GM21381 (cell line): ENCODE data around the gene INSM1.

Experiments used
- ATAC-seq: cut with Tn5 transposase; IDR thresholded peaks from one replicate; pipeline ENCODE4 v1.9.1; 2021; ENCODE audit warnings: mild to moderate bottlenecking, moderate library complexity; ENCODE audit not compliant: unreplicated experiment

Gene INSM1

DNA sequence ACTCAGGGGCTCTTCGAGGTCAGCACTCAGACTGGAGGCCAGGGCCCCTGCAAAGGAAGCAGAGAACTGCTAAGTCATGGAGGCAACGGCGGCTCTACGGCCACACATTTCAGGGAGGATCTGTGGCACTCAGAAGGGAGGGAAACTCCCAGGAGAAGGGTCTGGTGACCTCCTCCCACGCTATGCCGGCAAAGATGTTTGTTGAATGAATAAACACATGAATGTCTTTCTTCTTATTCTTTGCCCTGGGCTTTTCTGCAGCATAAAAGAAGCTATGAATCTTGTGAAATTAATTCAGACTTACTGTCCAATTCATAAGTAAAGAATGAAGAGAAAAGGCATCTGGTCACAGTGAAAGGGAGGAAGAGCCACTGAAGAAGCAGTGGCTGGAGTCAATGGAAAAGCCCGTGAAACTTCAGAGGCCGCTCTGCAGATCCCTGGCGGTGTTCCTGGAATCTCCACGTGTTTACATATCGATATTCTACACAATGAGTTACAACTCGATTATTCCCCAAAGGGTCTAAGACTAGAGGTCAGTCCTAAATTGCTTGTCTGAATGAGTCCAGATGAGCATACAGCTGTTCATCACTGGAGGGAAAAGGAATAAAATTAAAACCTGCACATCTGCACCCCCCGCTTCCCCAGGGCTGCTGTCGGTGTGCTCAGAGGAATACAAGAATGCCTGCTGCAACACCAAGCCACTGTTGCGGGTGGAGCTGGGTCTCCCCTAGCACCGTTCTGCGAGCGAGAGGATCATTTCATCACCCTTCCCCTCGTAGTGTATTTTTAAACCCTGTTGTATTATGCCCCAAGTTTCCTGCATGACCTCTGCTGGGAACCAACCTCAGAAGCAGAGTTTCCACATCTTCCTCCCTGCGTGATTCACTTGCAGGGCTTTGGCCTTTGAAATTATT, 25.6 kb downstream of the INSM1 start:
- ATAC-seq: no peak

DNA sequence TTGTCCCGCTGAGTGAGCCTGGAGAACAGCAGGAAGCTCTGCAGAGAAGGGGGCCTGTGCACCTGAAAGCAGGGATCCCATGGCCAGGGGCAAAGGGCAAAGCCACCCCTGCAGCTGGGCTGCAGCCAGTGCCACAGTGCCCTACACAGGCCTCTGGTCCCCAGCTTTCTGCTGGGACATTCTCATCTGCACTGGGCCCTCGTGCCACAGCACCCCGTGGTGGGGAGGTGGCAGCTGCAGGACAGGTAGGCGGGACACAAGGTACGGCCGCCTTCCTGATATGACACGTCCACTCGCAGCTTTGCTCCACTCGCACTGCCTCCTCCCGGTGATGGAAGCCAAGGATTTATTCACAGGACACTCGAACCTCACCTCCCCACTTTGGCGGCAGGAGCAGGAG, 27.2 kb downstream of the INSM1 start:
- no peak for ATAC-seq

DNA sequence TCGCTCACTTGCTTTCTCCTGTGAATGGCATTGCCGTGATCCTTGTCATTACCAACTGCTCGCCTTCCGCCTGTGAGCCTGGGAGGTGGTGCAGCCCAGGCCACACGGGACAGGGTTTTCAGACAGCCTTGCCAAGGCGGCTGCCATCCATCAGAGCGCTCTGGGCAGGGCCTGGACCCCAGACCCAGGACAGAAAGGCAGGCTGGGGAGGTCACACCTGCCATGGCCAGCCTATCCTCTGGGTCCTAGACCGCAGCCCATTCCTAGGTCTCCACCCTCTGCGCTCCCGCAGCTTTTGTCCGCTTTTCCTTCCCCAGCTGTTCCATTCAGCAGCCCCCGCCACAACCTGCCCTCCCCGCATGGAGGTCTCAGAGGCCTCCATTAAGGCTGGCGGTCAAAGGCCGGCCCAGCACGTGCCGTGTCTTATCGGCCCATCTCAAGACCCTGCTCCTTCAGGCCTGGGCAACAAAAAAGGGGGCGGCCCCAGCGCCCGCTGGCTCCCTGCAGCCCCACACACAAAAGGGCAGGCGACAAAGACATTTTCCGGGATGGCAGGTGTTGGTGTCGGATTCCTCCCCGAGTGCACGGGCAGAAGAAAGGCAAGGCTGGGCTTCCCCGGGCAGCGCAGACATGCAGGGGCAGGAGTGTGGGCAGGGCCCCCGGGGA, 28.1 kb downstream of the INSM1 start:
- ATAC-seq: no peak

- ATAC-seq: no peak
These were observed 28.9 kb downstream of the INSM1 start for GRCh38 chr20:20396794-20397193.

DNA sequence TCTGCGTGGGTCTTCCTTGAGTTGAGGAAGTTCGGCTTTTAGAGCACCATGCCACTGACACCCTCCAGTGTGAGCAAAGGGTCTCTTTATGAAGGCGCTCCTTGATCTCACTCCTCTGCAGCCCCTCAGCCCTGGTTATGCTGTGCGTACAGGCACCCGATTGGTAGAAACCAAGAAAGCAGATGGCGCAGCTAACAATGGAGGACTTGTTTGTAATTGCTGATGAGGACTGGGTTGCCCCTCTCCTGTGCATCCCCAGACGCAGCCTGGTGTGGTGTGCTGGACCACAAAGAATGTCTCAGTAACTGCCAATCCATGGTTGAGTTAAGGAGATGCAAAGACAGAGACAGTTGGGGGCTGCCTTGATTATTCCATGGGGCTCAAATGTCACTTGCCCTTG, 30.2 kb downstream of the INSM1 start:
- no peak for ATAC-seq

DNA sequence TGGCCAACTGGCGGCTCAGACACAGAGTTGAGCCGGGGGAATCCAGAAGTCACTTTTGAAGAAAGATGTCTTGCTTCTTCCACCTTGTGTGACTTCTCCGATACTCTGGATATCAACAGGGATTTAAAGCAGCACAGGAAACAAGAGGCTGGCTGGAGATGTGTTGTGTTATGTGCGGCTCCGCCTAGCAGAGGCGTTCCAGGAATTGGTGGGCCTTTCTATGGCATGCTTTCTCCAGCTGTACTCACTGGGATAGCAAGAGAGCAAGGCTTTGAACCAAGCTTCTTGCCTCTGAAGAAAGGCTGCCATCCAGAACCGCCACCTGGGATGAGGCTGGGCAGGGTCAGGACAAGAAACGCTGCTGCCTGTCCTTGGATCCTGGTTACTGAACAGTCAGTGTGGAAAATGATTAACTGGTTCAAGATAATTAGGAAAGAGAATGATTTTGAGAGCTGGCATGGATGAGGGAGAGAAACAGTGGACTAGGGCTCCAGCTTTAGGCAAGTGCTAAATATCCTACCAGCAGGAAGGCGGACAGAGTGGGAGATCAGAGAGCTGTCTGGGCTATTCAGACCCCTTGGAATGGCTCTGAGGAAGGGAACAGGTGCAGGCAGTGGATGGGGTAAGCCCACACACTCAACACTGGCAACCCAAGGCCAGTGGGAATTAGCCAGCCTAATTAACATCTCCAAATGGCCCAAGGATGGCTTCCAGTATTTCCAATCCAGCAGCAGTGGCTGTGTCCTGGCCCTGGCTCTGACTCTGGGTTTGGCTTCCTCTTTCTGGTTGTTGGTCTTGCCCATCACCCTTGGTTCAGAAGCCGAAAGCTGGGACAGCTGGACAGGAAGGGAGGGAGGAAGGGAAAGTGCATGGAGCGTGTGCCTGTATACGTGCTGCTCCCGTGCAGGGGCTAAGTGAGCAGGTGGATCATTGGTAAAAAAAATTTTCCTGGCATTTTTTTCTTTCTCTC, 31.9 kb downstream of the INSM1 start:
- ATAC-seq: no peak

DNA sequence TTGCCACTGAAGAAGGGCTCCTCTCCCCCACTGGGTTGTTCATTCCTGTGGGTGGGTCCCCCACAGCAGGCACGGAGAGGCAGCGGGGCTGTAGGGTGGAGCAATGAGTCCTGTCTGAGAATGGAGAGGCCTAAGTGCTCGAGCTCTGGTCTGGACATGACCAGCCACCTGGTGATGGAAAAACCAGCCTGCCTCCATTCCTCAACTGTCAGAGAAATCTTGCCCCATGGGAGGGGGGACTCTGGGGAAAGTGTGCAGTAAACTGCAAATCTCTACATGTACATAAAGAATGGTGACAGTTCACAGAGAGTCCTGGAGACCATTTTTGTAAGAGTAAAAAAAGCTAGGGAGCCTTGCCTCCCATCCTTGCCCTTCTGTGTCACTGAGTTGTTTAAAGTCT, 34.1 kb downstream of the INSM1 start:
- ATAC-seq: no peak

DNA sequence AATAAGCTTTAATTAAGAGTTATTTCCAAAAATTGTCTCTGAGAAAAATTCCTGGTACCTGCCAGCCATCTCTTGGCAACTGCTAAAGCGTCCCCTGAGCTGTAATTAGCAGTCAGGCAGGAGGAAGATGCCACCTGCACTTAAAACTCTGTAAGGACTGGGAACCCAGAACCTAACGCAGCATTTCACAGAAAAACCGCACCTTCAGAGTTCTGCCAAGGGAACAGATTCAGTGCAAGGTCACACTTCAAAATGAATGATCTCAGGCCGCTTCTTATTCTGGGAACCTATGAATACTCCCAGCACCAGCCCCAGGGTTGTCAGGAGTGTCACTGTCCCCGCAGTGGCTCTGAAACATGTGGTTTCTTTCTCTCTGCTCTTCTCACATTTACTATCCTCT, 36.7 kb downstream of the INSM1 start:
- no peak for ATAC-seq

DNA sequence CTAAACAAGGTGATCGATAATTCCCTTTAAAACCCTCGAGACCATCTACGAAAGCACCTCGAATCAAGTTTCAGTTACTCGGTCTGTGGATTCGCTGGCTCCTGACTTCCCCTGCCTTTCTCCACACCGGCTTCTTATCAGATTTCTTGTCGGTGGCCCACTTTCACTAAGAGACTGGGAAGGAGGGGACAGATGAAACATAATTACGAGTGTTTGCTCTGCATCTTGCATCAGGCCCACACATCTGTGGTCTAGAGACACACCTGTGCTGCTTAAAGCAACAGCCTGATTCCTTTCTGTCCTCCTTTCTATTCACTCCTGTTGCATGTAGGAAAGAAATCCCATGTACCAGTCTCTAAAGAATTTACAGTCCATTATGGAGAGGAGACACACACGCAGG, 37.7 kb downstream of the INSM1 start:
- no peak for ATAC-seq

GRCh38 chr20:20406306-20406705, 38.4 kb downstream of the INSM1 start:
- no peak for ATAC-seq

DNA sequence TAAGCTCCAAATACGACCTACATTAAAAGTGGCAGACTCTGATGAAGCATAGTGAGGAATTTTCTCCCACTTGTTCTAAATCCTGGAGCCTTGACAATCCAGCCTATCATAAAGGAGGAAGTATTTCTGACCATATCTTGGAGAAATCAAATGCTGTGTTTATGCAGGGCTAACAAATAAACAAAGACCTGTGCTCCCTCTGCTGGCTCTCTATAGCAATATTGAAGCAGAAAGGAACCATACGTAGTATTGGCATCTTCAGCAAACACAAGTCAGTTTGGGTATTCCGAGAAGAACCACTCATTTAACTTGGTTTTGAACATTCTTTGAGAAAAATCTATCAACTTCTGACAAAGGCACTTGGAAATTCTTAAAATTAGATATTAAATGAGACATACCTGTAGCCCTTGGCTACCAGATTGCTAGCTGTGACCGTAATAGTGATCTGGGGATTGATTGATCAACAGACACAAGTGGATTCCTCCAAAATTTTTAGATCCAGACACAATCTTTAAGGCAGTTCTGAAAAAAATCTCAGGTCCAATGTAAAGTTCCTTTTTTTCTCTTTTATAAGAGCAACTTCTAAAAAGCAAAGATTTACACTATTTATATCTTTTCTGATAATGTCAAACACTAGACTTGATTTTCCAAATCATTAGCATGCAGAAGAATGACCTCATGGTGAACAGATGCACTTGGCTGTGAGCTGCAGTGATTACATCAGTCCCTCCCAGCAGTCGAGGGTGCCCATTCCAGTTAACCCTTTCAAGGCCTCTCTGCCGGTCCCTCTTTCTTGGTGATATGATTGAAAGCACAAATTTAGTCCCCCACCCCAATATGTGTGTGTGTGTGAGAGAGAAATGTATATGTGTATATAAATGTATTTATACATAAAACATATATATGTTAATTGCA, 40.2 kb downstream of the INSM1 start:
- no peak for ATAC-seq

- ATAC-seq: no peak
These were observed 41.4 kb downstream of the INSM1 start for GRCh38 chr20:20409331-20409730.

GRCh38 chr20:20410678-20411077, 42.8 kb downstream of the INSM1 start:
- no peak for ATAC-seq

- ATAC-seq: no peak
These were observed 43.5 kb downstream of the INSM1 start for GRCh38 chr20:20411402-20411801.

DNA sequence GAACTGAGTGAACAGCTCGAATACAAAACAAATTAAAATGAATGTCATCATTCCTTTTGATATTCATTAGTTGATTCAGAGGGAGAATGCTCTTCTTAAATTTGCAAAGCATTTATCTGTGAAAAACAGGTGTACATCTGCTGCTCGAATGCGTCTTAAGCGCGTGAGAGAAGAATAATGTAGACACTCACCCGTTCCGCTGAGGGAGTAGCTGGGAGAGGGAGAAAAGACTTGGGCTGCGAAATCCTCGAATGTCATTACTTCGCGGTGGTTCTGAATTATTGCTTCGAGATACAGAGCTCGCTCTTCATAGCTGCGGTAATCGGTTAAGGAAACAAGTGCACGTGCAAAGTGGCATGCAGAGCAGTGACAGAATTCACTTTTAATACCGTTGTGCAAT, 43.9 kb downstream of the INSM1 start:
- no peak for ATAC-seq

DNA sequence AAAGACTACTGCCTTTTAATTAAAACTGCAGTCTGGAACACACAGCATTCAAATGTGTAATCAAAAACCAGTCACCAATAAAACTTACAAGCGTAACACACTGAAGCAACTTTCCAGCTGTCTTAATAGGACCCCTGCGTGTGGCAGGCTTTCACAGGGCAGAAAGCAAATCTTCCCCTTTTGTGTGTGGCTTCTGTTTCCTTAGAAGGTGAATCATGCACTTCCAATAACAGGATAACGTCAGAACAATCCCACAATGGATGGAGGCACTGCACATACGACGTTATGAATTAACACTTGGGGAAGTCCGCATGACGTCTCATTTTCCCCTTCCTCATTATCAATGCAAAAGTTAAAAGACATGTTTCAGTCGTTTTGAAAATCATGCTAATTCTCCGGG, 44.8 kb downstream of the INSM1 start:
- ATAC-seq: no peak

DNA sequence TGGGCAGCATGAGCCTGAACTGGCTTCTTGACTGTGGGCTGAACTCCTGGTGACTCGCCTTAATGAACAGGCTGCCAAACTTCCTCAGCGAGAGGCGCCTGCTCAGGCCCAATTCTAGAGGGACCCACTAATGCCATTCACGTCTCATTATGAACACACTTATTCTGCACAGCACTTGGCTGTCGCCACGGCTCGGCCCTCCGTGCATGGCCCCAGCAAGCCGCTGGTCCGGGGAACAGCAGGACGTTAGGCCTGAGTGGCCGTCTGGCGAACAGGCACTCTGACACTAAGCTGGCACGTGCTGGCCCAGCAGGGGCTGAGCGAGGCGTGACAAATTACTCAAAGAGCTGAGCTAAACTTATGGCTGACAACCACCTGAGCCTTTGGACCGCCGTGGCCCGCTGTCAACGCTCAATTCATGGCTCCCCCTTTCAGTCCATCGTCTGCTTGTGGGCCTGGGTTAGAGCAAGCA, 45.9 kb downstream of the INSM1 start:
- ATAC-seq: no peak

GRCh38 chr20:20414640-20415220, 46.8 kb downstream of the INSM1 start:
- ATAC-seq: no peak

DNA sequence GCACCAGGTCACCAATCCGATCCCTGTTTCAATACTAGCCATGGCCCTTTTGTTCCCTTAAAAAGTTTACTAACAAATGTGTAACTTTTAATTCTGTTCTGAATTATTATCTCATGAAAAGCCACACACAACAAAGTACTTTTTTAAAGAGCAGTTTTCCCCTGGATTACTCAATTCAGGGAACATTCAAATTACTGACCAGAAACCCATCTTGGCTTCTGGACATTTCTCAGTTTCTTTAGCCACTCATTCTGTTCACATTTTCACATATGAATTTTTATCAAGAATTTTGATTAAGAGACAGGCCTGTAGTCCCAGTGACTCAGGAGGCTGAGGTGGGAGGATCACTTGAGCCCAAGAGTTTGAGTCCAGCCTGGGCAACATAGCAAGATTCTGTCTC, 47.4 kb downstream of the INSM1 start:
- ATAC-seq: no peak
